GM23248 (cell line): Measurements from ENCODE around the gene UGT2A2.

Experiments
- EZH2 ChIP-seq: fragments of 200-600 bp; sonication (generic); IDR thresholded peaks from 2 replicates; pipeline ENCODE4 v1.6.1; 2018; ENCODE audit warnings: antibody characterized with exemption, mild to moderate bottlenecking; ENCODE audit not compliant: insufficient read depth, poor library complexity, severe bottlenecking
- EZH2phosphoT487 ChIP-seq: fragments of 200-600 bp; sonication (generic); IDR thresholded peaks from 2 replicates; pipeline ENCODE4 v1.6.1; 2018; ENCODE audit warnings: antibody characterized with exemption, moderate library complexity, mild to moderate bottlenecking, low read depth; ENCODE audit not compliant: insufficient read depth

DNA sequence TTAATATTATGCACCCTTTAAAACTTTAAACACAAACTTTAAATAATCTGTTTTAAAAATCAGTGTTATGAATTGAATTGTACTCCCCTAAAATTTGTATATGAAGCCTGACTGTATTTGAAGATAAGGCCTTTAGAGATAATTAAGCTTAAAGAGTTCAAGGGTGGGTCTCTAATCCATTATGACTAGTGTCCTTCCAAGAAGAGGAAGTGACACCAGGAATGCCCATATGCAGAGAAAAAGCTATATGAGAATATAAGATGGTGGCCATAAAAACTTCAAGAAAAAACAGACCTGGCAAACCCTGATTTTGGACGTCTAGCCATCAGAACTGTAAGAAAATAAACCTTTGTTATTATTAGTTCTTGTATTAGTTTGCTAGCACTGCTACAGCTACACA lies 29.0 kb downstream of the UGT2A2 start:
- TF ChIP-seq EZH2 (no peak), EZH2phosphoT487 (no peak)
